Inflammatory macrophage treated with lipopolysaccharide for 4 hours (primary cell): ENCODE results near the gene ENDOU.
"Not testable (repeated sequence)": the region's sequence is repeated elsewhere in the genome, so short reads cannot be mapped to it uniquely, and the experiment has no call there.

Experiments
- DNase-seq: peaks from one replicate; pipeline ENCODE4 v3.0.0-alpha.2; 2020

Gene ENDOU

DNA sequence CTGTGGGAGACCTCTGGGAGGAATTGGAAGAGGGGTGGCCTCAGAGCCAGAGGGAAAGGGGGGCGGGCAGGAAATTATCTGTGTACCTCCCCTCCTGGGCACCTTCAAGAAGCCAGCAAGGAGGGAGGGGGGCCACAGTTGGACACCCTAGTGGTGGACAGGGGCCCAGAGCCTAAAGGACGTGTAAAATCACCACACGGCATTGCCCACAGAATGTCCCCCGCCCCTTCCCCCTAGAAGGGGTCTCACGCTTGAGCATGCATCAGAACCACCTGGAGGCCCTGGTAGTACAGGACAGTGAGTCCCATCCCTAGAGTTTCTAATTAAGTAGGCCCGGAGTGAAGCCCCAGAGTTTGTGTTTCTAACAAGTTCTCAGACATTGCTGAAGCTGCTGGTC, 8.2 kb downstream of the ENDOU start:
- no peak for DNase-seq

DNA sequence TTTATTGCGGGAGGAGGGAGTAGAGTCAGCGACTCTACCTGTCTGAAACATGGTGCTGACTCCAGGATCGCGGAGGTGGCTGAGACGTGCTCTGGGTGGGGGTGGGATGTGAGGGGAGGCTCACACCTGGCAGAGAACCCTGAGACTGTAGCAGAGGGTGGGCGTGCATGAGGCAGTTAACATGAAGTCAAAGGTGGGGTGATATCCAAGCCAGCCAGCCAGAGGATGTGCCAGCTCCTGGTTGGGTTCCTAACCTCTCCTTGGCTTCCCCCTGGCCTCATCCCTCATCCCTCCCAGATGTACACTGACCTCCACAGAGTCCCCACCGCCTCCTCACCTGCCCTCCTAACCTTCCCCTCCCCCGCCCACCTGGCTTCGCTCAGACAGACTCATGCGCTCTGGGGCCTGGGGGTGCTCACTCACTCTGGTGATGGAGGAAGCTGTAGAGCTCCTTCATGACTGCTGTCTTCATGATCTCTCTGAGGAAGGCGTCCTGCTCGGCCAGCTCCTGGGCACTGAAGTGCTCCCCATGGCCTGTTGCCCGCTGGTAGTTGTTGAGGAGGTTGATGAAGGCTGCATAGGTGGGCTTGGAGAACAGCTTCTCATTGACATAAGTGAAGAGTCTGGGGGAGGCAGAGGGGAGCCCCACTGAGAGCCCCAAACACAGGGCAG, 9.3 kb downstream of the ENDOU start:
- DNase-seq, result no peak

GRCh38 chr12:47715393-47715876, 9.9 kb downstream of the ENDOU start:
- DNase-seq, result peak; percentile 79

DNA sequence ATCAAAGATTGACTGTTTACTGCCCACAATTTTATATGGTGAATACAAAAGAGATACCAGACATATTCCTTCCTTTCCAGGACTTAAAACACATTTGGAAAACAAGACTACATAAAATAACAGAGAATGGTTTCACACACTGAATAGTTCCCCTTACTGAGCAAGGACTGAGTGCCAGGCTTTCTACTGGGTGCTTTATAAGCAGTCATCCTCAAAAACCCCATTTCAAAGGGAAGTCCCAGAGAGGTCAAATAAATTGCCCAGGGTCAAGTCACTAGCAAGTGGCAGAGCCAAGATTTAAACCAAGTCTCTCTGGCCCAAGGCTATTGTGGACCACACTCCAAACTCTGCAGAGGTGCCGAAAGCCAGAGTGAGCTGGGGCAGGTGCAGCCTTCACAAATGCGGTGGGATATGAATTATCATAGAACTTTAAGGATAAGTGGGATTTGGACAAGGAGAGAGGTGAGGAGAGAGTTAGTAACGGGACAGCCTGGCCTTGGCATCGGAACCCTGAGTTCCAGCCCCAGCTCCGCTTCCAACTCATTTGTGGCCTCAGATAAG, 10.4 kb downstream of the ENDOU start:
- peak; percentile 77 for DNase-seq

GRCh38 chr12:47712171-47712570, 13.1 kb downstream of the ENDOU start:
- no peak for DNase-seq

DNA sequence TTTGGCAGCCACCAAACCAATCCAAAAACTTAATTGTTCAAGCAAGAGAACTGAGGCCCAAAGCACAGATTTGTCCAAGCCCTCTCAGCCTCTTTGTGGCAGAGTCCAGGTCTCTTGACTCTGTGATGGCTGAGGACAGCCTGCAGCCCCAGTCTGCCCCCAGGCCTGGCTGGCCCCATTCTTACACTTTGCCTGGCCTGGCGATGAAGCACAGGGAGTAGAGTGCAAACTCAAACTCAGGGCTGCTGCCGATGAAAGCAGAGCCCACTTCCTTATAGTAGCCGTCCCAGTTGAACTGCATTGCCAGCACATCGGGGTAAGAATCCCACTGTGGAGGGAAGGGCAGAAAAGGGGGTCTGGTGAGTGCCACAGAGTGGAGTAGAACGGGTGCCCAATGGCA, 13.8 kb downstream of the ENDOU start:
- DNase-seq, result no peak

GRCh38 chr12:47710278-47710677, 15.0 kb downstream of the ENDOU start:
- peak; percentile 45 for DNase-seq

DNA sequence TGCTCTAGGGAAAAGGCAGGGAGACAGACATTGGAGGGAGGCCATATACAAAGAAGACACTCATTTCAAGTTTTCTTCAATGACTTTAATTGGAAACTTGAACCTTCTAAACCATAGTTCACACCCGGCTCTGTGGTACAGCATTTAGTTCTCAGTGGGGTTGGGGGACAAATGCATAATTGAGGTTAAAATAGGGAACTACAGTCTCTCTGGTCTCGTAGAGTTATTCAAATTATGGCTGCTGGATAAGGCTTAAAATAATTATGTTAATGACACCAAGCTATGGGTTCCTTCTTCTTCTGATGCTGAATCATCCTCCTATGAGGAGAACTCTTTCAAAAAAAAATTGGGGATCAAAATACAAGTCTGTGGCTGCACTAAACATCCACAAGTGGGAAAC, 15.6 kb downstream of the ENDOU start:
- DNase-seq, result peak; percentile 11

DNA sequence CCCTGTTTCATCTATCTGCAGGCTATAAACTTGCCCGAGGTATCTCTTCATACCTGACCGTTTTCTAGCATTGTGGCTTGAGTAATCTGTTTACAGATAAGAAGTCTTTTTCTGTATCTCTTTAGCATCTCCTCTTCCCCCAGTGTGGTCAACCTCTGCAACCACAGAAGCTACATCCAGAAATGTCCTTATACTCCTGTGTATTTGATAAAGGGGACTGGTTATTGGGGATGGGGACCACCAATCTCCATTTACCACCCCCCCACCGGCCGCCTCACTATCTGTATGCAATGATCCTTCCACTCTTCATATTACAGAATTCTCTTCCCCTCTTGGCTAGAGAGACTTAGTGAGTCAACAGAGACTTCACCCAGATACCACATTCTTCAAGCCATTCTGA, 16.1 kb downstream of the ENDOU start:
- no peak for DNase-seq

DNA sequence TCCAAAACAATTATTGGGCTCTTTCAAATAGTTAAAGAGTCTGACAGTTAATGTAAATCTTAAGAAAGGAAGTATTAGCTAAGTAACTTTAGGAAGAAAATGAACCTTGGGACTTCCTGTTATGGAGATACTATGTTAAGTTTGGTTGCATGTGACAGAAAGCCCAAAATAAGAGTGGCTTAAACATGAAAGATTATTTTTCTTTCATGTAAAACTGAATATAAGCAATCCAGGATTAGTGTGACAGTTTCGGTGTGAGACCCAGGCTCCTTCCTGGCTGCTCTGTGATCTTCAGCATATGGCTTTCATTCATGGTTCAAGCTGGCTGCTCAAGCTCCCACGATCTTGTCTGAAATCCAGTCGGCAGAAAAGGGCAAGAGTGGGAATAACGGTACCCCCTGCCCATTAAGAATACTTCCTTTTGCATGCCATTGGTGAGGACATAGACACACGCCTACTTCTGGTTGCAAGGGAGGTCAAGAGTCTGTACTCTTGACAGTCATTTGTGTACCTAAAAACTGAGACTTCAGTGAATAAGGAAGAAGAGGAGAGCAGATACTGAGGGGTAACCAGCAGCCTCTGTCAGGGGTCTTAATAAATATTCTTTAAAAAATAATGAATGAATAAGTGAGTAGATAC, 17.3 kb downstream of the ENDOU start:
- peak; percentile 43 for DNase-seq

DNA sequence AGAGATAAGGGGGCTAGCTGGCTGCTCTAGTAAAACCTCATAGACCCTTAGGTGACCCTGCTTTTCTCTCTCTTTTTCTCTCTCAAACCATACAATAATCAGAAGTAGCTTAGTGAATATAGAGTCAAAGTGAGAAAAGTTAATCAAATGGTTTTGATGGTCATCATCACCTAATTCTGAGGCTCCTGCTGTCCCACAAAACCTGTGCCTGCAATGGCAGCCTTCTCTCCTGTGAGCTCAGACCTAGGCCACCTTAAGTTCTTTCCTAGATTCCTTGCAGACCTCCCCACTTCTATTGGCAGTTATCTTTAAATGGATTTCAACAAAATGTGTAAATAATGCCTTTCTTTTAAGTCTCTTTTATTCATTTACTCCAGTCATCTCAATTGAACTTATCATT, 17.9 kb downstream of the ENDOU start:
- no peak for DNase-seq

DNA sequence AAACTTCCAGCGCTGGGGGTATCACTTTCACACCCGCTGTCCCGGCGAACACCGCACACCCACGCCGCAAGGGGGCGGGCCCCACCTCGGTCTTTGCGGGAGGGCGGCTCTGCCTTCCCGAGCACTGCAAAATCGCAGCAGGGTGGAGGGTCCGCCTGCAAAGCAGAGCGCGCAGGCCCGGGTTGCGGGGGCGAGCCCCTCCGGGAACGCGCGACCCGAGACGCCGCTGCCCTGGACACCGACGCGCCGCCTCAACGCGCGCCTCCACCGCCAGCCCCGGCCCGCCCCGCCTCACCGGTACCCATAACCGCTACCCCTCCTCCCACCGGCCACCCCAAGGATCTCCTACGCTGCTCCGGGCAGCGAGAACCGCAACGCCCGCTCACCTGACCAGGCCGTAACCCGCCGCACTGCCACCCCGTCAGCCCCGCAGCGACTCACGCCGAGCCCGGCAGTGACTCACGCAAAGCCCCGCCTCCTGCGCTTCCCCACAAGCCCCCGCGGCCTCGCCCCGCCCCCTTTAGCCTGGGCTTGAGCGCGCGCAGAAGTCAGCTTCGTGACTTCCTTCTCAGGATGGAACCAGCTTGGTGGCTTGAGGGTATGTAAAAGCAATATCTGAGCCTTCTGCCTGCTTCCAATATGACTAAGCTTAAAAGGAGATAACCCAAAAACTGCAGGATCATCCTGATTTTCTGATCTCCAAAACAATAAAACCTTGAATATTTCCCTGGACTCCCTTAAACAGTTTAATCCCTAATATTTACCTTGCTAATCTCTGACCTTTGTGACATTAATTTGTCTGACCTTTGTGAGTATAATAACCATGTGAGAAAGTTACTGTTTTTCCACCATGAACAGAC, 19.5 kb downstream of the ENDOU start, which contains the start of gene RPAP3:
Gene RPAP3, minus strand, starts transcription at position 465 of the 860 bp plus-strand sequence. CDS start 3,190 bp downstream, outside the sequence.
- DNase-seq, result peak; percentile 98

DNA sequence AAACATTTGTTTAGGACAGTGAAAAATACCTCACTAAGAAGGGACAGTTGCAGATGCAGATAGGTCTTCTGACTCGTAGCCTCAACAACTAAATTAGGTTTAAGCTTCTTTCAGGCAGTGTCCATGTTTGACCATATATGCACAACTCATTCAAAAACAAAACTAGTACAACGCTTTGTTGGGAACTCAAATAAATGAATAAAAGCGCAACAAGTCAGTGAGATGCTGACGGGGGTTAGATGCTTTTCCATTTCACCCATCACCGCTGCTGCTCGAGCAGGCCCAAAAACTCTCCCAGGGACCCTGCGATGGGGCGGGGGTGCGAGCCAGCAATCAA, 20.1 kb downstream of the ENDOU start:
- no peak for DNase-seq

DNA sequence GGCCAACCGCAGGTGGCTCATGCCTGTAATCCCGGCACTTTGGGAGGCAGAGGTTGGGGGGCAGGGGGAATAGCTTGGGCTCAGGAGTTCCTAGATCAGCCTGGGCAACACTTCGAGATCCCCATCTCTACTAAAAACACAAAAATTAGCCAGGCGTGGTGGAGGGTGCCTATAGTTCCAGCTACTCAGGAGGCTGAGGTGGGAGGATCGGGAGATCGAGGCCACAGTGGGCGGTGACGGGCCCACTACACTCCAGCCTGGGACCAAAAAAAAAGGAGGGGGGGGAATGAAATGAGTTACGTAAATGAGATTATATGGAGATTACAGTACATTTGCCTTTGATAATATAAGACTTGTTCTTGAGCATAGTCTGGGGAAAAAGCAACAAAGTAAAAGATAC, 20.6 kb downstream of the ENDOU start:
- no peak for DNase-seq

- DNase-seq, result no peak
Observed at GRCh38 chr12:47700263-47700662, 25.0 kb downstream of the ENDOU start.

GRCh38 chr12:47698631-47699030, 26.7 kb downstream of the ENDOU start:
- no peak for DNase-seq

DNA sequence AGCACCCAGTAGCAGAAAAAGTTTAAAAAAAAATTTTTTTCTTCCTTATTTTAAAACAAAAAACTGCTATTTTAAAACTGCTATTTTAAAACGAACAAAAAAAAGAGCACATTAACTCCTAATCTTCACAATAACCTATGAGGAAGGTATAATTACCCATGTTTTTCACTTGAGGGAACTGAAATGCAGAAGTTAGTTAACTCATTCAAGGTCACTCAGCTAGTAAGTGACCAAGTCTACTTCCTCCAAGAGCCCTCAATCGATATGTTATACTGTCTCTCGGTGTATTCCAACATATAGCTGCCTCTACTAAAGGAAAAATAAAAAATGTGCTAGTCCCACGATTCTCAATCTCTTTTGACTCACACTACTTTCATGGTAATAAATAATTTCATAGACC, 27.2 kb downstream of the ENDOU start:
- peak; percentile 47 for DNase-seq

DNA sequence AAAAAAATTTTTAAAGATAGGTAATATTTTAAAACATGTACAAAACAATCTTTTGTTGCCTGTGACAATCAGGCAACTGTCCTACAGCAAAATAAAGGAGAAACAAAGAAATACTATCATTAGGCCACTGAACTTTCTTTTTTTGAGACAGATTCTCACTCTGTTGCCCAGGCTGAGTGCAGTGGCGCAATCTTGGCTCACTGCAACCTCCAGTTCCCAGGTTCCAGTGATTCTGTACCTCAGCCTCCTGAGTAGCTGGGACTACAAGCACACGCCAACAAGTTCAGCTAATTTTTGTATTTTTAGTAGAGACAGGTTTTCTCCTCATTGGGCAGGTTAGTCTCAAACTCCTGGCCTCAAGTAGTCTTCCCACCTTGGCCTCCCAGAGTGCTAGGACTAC, 36.1 kb downstream of the ENDOU start:
- DNase-seq, result no peak

GRCh38 chr12:47687636-47688035, 37.7 kb downstream of the ENDOU start:
- no peak for DNase-seq

- peak; percentile 42 for DNase-seq
Observed at GRCh38 chr12:47686645-47687240, 38.5 kb downstream of the ENDOU start.

DNA sequence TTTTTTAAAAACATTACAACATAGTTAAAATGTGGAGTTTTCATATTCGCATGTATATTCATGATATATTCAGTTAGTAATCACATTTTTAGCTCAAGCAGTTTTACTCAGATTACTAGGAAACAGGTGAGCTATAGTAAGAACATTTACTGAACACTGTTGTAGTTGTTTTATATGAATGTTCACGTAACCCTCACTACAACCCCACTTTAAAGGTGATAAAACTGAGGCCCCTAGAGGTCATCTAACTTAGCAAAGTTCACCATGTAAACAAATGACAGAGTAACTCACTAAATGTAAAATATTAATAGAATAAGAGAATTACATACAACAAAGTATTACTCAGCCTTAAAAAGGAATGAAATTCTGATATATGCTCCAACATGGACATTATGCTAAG, 45.5 kb downstream of the ENDOU start:
- DNase-seq, result no peak

- no peak for DNase-seq
Observed at GRCh38 chr12:47672068-47672467, 53.2 kb downstream of the ENDOU start.

DNA sequence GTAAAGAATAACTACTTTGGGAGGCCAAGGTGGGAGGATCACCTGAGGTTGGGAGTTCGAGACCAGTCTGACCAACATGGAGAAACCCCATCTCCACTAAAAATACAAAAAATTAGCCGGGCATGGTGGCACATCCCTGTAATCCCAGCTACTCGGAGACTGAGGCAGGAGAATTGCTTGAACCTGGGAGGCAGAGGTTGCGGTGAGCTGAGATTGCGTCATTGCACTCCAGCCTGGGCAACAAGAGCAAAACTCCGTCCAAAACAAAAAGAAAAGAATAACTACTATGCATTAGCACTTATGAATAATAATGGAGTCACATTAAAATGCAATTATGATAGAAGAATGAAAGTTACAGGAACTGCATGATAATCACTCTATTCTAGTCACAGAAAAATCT, 57.4 kb downstream of the ENDOU start:
- DNase-seq, result not testable (repeated sequence)
